Measurements from ENCODE around the gene NCOA7. TPM values are rescaled to one million over a fixed set of nuclear protein-coding genes. Genes with fewer than 3 reads are reported as not detected.
A peak's percentile ranks its signal among the peaks of the same experiment; 100 is the strongest.
"Not testable (repeated sequence)": the region's sequence is repeated elsewhere in the genome, so short reads cannot be mapped to it uniquely, and the experiment has no call there.

The NCOA7 gene
- polyA plus RNA-seq, 3 donors from 2014 or later, result 10.2 to 48.1 (median 16.1) TPM

GRCh38 chr6:125947615-125948014 is 156.9 kb downstream of the NCOA7 start:
- H3K27me3 Mint-ChIP-seq (ENCODE audit: low read depth in 3 of 3), result peaks cover 2 to 8% (median 6%) of the 10 kb centered on the region in 3 donors

GRCh38 chr6:125948455-125948854 is 157.7 kb downstream of the NCOA7 start:
- Mint-ChIP-seq H3K27ac (peak overlapping the region in 1 of 6 donors; percentile 2), H3K4me1 (no peaks in the 10 kb centered on the region), H3K27me3 (ENCODE audit: low read depth in 3 of 3) (peaks cover 3 to 6% (median 6%) of the 10 kb centered on the region in 3 donors), H3K9me3 (no peaks in the 10 kb centered on the region), H3K36me3 (no peaks in the 10 kb centered on the region), H3K4me3 (no peak overlapping the region)
- DNase-seq, result no peak

More at GRCh38 chr6:125947615-125948014, 156.9 kb downstream of the NCOA7 start:
- Mint-ChIP-seq H3K4me3 (no peak overlapping the region), H3K27ac (no peak overlapping the region), H3K36me3 (no peaks in the 10 kb centered on the region), H3K4me1 (no peaks in the 10 kb centered on the region), H3K9me3 (no peaks in the 10 kb centered on the region)
- no peak for DNase-seq

DNA sequence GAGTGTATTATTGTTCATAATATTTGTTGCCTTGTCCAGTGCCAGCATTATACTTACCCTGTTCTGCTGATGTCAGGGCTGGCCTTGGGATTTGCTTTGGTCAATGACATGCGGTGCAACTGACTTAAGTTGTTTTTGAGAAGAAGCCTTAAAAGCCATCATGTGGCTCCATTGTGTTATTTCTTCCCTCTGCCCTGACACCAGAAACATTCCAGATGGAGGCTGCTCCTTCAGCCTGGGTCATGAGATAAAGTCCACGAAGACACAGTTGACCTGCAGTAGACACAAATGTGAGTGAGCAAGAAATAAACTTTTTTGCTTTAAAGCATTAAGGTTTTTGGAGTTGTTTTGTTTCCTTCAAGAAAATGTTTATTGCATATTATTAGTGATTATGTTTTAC is 158.3 kb downstream of the NCOA7 start:
- Mint-ChIP-seq H3K36me3 (no peaks in the 10 kb centered on the region), H3K27ac (no peak overlapping the region), H3K4me3 (no peak overlapping the region), H3K4me1 (no peaks in the 10 kb centered on the region), H3K27me3 (ENCODE audit: low read depth in 3 of 3) (peaks cover 3 to 6% (median 6%) of the 10 kb centered on the region in 3 donors), H3K9me3 (no peaks in the 10 kb centered on the region)
- DNase-seq, result no peak

DNA sequence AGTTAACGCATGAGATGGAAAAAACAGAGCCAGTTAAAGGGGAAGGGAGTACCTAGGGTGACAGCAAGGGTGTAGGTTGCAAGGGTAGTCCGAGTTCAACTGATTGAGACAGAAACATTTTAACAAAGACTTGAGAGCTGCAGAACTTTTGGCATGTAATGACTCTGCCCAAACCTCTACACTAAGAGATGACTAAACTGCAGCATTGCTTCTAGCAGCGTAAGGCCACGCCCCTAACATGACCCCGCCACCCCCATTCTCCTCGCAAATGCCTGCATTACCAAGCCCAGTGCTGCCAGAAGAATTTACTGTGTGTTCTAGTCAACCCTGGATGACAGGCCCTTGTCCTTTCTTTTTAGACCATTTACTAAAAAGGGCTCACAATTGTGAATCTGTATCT is 159.5 kb downstream of the NCOA7 start:
- H3K9me3 Mint-ChIP-seq, result no peaks in the 10 kb centered on the region
- no peak for DNase-seq
- H3K4me3 Mint-ChIP-seq, result no peak overlapping the region
- peaks cover 3 to 8% (median 7%) of the 10 kb centered on the region in 3 donors for H3K27me3 Mint-ChIP-seq (ENCODE audit: low read depth in 3 of 3)
- H3K36me3 Mint-ChIP-seq, result no peaks in the 10 kb centered on the region
- H3K4me1 Mint-ChIP-seq, result no peaks in the 10 kb centered on the region
- H3K27ac Mint-ChIP-seq, result no peak overlapping the region

DNA sequence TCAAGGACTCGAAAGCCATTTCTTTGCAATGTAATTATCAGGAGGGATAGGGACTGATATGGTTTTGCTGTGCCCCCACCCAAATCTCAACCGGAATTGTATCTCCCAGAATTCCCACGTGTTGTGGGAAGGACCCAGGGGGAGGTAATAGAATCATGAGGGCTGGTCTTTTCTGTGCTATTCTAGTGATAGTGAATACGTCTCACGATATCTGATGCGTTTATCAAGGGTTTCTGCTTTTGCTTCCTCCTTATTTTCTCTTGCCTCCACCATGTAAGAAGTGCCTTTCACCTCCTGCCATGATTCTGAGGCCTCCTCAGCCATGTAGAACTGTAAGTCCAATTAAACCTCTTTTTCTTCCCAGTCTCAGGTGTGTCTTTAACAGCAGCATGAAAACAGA is 160.0 kb downstream of the NCOA7 start:
- H3K4me3 Mint-ChIP-seq; H3K4me1 Mint-ChIP-seq; H3K27me3 Mint-ChIP-seq (ENCODE audit: low read depth in 3 of 3); H3K9me3 Mint-ChIP-seq; H3K36me3 Mint-ChIP-seq; H3K27ac Mint-ChIP-seq; DNase-seq: not testable (repeated sequence)

DNA sequence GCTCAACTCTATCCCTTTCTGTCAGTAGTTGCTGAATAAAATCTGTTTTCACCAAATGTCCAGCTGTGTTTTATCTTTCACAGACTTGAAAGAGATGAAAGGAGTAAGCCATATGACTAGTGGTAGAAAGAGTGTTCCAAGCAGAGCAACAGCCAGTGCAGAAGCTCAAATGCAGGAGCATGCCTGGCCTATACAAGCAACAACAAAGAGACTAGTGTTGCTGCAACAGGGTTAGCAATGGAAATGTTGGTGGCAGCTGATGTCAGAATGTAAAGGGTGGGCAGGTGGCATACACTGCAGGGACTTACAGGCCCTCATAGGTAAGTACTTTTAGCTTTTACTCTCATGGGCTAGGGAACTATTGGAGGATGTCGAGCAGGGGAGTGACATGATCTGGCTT is 160.6 kb downstream of the NCOA7 start:
- Mint-ChIP-seq H3K9me3 (no peaks in the 10 kb centered on the region), H3K27ac (peak overlapping the region in 2 of 6 donors; percentile 11 to 12), H3K27me3 (ENCODE audit: low read depth in 3 of 3) (peaks cover 3 to 8% (median 6%) of the 10 kb centered on the region in 3 donors), H3K4me1 (peaks cover 3 to 6% of the 10 kb centered on the region in 2 donors), H3K4me3 (no peak overlapping the region), H3K36me3 (no peaks in the 10 kb centered on the region)
- no peak for DNase-seq

- Mint-ChIP-seq H3K27ac (no peak overlapping the region), H3K4me1 (peaks cover 7% of the 10 kb centered on the region in 2 donors), H3K36me3 (no peaks in the 10 kb centered on the region), H3K9me3 (no peaks in the 10 kb centered on the region), H3K4me3 (no peak overlapping the region), H3K27me3 (ENCODE audit: low read depth in 3 of 3) (peaks cover 6 to 12% (median 8%) of the 10 kb centered on the region in 3 donors)
- no peak for DNase-seq
Observed at GRCh38 chr6:125952764-125953501, 162.2 kb downstream of the NCOA7 start.

GRCh38 chr6:125953502-125953875 is 162.7 kb downstream of the NCOA7 start:
- DNase-seq, result no peak
- H3K27me3 Mint-ChIP-seq (ENCODE audit: low read depth in 3 of 3), result peaks cover 6 to 12% (median 8%) of the 10 kb centered on the region in 3 donors
- H3K27ac Mint-ChIP-seq, result no peak overlapping the region
- H3K9me3 Mint-ChIP-seq, result no peaks in the 10 kb centered on the region
- peaks cover 7% of the 10 kb centered on the region in 2 donors for H3K4me1 Mint-ChIP-seq
- H3K36me3 Mint-ChIP-seq, result no peaks in the 10 kb centered on the region
- H3K4me3 Mint-ChIP-seq, result no peak overlapping the region

DNA sequence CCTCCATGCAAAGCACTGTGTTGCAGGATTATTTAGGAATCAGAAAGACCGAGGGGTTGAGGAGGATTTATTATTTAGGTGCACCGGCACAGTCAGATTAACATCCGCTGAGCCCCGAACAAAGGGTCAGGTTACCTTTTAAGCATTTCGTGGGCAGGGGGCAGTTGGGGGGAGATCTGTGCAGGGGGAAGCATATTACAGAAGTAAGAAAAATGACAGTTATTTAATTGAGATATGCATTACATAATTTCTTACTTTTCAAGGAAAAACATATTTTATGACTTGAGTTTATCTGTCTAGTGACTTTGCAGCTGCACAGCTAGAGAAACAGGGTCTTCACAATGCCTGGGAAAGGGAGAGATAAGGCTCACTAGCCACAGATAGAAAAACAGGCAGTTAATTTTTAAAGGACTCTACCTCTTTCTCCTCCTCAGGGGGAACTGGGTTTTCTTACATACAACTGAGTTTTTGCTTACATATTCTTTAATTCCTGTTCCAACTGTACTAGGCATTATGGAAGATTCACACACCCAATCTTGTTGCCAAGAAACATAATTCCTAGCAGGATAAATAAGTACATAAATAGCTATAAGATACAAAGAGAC is 164.1 kb downstream of the NCOA7 start:
- Mint-ChIP-seq H3K27me3 (ENCODE audit: low read depth in 3 of 3) (peaks cover 6 to 12% (median 8%) of the 10 kb centered on the region in 3 donors), H3K4me3 (peak overlapping the region in 2 of 5 donors; percentile 4 to 67), H3K27ac (peak overlapping the region in 3 of 6 donors; percentile 53 to 88 (median 73)), H3K9me3 (no peaks in the 10 kb centered on the region), H3K4me1 (peaks cover 7% of the 10 kb centered on the region in 2 donors), H3K36me3 (no peaks in the 10 kb centered on the region)
- DNase-seq, result no peak

GRCh38 chr6:125955973-125956372 is 165.2 kb downstream of the NCOA7 start:
- peaks cover 7 to 10% of the 10 kb centered on the region in 2 donors for H3K4me1 Mint-ChIP-seq
- H3K36me3 Mint-ChIP-seq, result no peaks in the 10 kb centered on the region

GRCh38 chr6:125956506-125957390 is 166.0 kb downstream of the NCOA7 start, which contains the start of gene HINT3:
HINT3 (plus strand) TSS chr6:125956770; CDS start chr6:125956978, 208 bp downstream.
- Mint-ChIP-seq H3K27ac (peak within 1 kb of the TSS in 1 of 6 donors; percentile 53), H3K4me3 (peak within 1 kb of the TSS in 1 of 5 donors; percentile 68), H3K4me1 (peaks cover 7 to 12% of the 10 kb centered on the region in 2 donors), H3K27me3 (ENCODE audit: low read depth in 3 of 3) (peaks cover 6 to 11% (median 6%) of the 10 kb centered on the region in 3 donors), H3K9me3 (no peaks in the 10 kb centered on the region), H3K36me3 (no peaks in the 10 kb centered on the region)
- peak; percentile 96 for DNase-seq

More at GRCh38 chr6:125955973-125956372, 165.2 kb downstream of the NCOA7 start:
- H3K4me3 Mint-ChIP-seq, result peak overlapping the region in 1 of 5 donors; percentile 68
- peaks cover 6 to 12% (median 8%) of the 10 kb centered on the region in 3 donors for H3K27me3 Mint-ChIP-seq (ENCODE audit: low read depth in 3 of 3)
- no peaks in the 10 kb centered on the region for H3K9me3 Mint-ChIP-seq
- no peak overlapping the region for H3K27ac Mint-ChIP-seq
- peak in 1 of 3 donors; percentile 7 for DNase-seq

DNA sequence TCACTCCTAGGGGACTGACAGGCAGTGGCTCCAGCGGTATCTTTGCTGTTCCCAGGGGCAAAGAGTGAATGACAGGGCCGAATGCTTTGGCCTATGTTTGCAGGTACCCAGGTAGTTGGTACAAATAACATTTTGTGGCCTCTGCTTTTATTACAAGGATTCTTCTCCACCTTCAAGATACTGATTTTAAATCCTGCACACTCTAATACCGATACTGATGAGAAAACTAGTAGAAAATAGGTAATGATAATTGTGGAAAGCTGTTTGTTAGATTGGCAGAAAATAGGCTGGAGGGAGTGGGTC is 166.6 kb downstream of the NCOA7 start:
- H3K4me3 Mint-ChIP-seq, result no peak overlapping the region

GRCh38 chr6:125957845-125958244 is 167.1 kb downstream of the NCOA7 start:
- Mint-ChIP-seq H3K36me3 (no peaks in the 10 kb centered on the region), H3K4me3 (no peak overlapping the region), H3K4me1 (peaks cover 7 to 12% of the 10 kb centered on the region in 2 donors), H3K27me3 (ENCODE audit: low read depth in 3 of 3) (peaks cover 2 to 8% (median 5%) of the 10 kb centered on the region in 3 donors), H3K9me3 (no peaks in the 10 kb centered on the region), H3K27ac (no peak overlapping the region)
- peak in 1 of 3 donors; percentile 10 for DNase-seq

More for the DNA sequence above, 166.6 kb downstream of the NCOA7 start:
- DNase-seq, result no peak
- Mint-ChIP-seq H3K27ac (no peak overlapping the region), H3K4me1 (peaks cover 7 to 12% of the 10 kb centered on the region in 2 donors), H3K36me3 (no peaks in the 10 kb centered on the region), H3K9me3 (no peaks in the 10 kb centered on the region), H3K27me3 (ENCODE audit: low read depth in 3 of 3) (peaks cover 3 to 8% (median 6%) of the 10 kb centered on the region in 3 donors)
